ENCODE measurements around the gene ESPNL.

The ESPNL gene

DNA sequence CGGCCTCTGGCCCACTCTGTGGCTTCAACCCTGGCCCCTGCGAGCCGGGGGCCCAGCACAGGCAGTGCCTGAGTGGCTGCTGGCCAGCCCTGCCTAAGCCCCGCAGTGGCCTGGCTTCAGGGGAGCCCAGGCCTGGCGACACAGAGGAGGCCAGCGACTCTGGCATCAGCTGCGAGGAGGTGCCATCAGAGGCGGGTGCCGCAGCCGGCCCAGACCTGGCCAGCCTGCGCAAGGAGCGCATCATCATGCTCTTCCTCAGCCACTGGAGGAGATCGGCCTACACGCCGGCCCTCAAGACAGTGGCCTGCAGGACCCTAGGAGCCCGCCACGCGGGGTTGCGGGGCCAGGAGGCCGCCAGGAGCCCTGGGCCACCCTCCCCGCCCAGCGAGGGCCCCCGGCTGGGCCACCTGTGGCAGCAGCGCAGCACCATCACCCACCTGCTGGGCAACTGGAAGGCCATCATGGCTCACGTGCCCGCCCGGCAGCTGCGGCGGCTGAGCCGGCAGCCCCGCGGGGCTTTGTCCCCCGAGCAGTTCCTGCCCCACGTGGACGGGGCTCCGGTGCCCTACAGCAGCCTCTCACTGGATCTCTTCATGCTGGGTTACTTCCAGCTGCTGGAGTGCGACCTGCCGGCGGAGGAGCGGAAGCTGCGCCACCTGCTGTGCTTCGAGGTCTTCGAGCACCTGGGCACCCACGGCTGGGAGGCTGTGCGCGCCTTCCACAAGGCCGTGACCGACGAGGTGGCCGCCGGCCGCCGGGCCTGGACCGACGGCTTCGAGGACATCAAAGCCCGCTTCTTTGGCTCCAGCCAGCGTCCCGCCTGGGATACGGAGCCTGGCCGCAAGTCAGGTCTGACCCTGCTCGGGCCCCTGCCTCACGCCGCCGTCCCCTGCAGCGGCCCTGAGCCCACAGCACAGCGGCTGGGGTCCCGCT, 30.8 kb downstream of the ESPNL start:
- no peak overlapping the region for H3K4me3 ChIP-seq (ENCODE audit: low read depth, low read length)
- DNase-seq (ENCODE audit: low read depth) = no peak
- TF ChIP-seq, protein P1, sequence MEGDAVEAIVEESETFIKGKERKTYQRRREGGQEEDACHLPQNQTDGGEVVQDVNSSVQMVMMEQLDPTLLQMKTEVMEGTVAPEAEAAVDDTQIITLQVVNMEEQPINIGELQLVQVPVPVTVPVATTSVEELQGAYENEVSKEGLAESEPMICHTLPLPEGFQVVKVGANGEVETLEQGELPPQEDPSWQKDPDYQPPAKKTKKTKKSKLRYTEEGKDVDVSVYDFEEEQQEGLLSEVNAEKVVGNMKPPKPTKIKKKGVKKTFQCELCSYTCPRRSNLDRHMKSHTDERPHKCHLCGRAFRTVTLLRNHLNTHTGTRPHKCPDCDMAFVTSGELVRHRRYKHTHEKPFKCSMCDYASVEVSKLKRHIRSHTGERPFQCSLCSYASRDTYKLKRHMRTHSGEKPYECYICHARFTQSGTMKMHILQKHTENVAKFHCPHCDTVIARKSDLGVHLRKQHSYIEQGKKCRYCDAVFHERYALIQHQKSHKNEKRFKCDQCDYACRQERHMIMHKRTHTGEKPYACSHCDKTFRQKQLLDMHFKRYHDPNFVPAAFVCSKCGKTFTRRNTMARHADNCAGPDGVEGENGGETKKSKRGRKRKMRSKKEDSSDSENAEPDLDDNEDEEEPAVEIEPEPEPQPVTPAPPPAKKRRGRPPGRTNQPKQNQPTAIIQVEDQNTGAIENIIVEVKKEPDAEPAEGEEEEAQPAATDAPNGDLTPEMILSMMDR (IDR thresholded peaks at IDR 0.05; ENCODE audit: low read depth, low read length) = no peak
- TF ChIP-seq, protein P2, sequence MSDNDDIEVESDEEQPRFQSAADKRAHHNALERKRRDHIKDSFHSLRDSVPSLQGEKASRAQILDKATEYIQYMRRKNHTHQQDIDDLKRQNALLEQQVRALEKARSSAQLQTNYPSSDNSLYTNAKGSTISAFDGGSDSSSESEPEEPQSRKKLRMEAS (IDR thresholded peaks at IDR 0.05; ENCODE audit: low read depth, low read length) = no peak
- no peak for TF ChIP-seq MYC (IDR thresholded peaks at IDR 0.05; ENCODE audit: low read depth, low read length)
- TF ChIP-seq POLR2A (IDR thresholded peaks at IDR 0.05; ENCODE audit: extremely low read depth, insufficient read length) = no peak

DNA sequence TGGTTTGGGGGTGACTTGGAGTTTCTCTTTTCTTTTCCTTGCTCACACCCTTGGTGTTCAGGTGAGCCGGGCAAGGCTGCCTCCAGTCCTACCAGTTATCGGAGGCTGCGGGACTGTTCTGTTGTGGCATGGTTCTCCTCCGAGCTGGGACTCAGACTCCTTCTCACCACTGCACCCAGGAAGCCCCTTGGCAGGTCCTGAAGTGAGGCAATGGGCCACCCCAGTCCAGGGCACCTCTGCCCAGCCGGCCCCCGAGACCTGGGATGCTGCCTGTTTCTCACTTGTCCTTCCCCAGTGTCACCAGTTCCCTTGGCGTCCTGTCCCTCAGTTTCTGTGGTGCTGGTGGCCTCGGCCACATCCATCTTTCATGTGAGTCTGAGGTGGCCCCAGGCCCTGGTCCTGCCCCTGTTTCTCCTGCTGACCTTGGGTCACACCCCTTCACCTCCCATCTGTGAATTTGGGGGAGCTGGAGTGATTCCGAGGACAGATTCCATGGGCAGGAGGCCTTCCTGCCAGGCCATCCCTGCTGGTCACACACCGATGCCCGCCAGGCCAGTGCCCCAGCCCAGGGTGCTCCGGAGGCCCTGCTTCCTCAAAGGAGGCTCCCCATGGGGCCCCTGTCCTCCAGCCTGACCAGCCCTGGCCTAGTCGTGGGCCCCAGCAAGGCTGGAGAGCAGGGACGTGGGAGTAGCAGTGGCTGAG, 31.8 kb downstream of the ESPNL start:
- H3K4me3 ChIP-seq (ENCODE audit: low read depth, low read length) = no peak overlapping the region
- DNase-seq (ENCODE audit: low read depth) = no peak
- TF ChIP-seq POLR2A (IDR thresholded peaks at IDR 0.05; ENCODE audit: extremely low read depth, insufficient read length) (no peak), MYC (IDR thresholded peaks at IDR 0.05; ENCODE audit: low read depth, low read length) (no peak)
- TF ChIP-seq, protein P2 (IDR thresholded peaks at IDR 0.05; ENCODE audit: low read depth, low read length) = no peak
- TF ChIP-seq, protein P1 (IDR thresholded peaks at IDR 0.05; ENCODE audit: low read depth, low read length) = no peak

DNA sequence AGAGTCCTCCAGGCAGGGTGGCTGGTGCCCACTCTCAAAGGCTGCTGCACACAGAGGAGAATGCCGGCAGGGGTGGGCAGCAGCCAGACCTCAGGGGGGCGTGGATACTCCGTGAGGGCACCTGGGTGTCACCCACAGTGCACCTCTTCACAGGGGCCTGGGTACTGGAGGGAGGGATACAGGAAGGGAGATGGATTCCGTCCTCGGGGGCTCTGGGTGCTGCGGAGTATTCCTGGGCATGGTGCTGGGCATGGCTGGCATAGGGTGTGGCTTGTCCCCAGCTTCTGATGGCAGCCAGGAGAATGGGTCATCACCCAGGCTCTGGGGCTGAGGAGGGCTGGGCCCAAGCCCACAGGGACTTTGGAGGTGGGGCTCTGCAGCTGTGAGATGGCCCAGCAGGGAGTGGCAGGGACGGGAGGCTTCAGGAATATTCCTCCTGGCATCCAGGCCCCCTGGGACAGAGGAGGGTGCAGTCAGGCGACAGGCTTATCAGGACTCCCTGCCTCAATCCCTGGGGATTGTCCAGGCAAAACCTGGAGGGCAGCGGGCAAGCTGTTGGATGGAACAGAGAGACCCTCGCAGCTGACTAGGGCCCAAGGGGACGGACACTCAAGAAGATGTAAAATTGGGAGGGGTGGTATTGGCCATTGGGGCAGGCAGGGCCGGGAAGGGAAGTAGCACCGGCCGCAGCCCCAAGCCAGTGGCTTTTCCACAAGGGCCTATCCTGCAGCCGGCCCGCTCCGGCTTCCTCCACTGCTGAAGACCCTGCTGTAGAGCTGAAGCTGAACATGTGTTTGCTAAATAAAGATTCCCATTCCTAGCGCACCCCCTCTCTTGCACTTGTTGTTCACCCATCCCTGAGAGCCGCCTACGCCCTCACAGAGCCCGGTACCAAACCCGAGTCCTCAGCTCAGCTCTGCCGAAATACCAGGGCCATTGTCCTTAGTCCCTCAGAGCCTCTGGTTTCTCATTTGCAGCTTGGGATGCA, 32.6 kb downstream of the ESPNL start:
- DNase-seq (ENCODE audit: low read depth) = no peak
- TF ChIP-seq, protein P2 (IDR thresholded peaks at IDR 0.05; ENCODE audit: low read depth, low read length) = no peak
- TF ChIP-seq POLR2A (IDR thresholded peaks at IDR 0.05; ENCODE audit: extremely low read depth, insufficient read length) (no peak), MYC (IDR thresholded peaks at IDR 0.05; ENCODE audit: low read depth, low read length) (no peak)
- TF ChIP-seq, protein P1 (IDR thresholded peaks at IDR 0.05; ENCODE audit: low read depth, low read length) = no peak
- H3K4me3 ChIP-seq (ENCODE audit: low read depth, low read length) = no peak overlapping the region

DNA sequence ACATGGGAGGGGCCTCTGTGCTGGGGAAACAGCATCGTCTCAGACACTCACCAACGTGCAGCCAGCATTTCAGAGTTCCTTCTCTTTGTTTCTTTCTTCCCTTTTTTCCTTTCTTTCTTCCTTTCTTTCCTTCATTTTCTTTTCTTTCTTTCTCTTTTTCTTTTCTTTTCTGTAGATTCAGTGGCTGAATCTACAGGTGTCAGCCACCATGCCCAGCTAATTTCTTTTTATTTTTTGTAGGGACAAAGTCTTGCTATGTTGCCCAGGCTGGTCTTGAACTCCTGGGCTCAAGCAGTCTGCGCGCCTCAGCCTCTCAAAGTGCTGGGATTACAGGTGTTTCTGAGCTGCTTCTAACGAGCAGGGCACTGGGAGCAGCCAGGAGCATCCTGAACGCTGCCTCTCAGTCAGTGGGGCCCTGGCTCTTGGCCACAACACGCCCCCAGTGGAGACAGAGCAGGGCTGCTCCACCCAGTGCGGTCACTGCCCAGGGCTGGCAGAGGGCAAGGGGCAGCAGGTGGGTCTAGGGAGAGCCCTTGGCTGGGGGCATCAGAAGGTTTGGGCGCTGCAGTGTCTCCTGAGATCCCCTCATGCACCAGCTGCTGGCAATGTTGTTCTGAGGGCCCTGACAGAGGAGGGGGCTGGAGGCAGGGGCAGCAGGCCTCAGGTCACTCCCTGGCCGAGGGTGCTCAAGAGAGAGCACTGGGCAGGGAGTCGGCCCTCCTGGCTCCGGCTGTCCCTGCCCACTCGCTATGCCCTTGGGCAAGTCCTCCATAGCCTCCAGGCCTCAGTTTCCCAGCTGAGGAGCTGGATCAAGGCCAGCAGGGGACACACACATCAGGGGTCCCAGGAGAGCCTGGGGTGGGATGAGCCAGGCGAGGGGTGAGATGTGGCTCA, 33.6 kb downstream of the ESPNL start:
- TF ChIP-seq, protein P1 (IDR thresholded peaks at IDR 0.05; ENCODE audit: low read depth, low read length) = no peak
- TF ChIP-seq POLR2A (IDR thresholded peaks at IDR 0.05; ENCODE audit: extremely low read depth, insufficient read length) = no peak
- TF ChIP-seq, protein P2 (IDR thresholded peaks at IDR 0.05; ENCODE audit: low read depth, low read length) = no peak
- no peak for TF ChIP-seq MYC (IDR thresholded peaks at IDR 0.05; ENCODE audit: low read depth, low read length)
- no peak for DNase-seq (ENCODE audit: low read depth)
- H3K4me3 ChIP-seq (ENCODE audit: low read depth, low read length) = no peak overlapping the region
